Measurements from ENCODE around the gene SPDYC.

The SPDYC gene

GRCh38 chr11:65150509-65151299 lies 19.3 kb upstream of the SPDYC start:
- H4K20me1 ChIP-seq (ENCODE audit: low read depth, low read length), result no peaks in the 10 kb centered on the region

GRCh38 chr11:65151331-65151899 lies 18.6 kb upstream of the SPDYC start:
- H3K4me3 ChIP-seq (ENCODE audit: insufficient read depth, low read length, poor library complexity, severe bottlenecking), result no peak overlapping the region
- no peak overlapping the region for H2AFZ ChIP-seq (ENCODE audit: low read depth, low read length, severe bottlenecking)
- no peaks in the 10 kb centered on the region for H3K9me2 ChIP-seq (replicated peaks; ENCODE audit: insufficient read depth, low read length)
- TF ChIP-seq EZH2phosphoT487 (conservative IDR thresholded peaks at IDR 0.05; ENCODE audit: low read length) (no peak), CTCF (IDR thresholded peaks at IDR 0.05; ENCODE audit: insufficient read depth, low read length, poor library complexity, severe bottlenecking) (no peak)
- H3K36me3 ChIP-seq (ENCODE audit: low read length), result no peaks in the 10 kb centered on the region
- H3K9me3 ChIP-seq (ENCODE audit: insufficient read depth, low read length), result no peaks in the 10 kb centered on the region
- no peak overlapping the region for H3K27ac ChIP-seq (ENCODE audit: low read depth, low read length)
- no peaks in the 10 kb centered on the region for H4K20me1 ChIP-seq (ENCODE audit: low read depth, low read length)
- H3K27me3 ChIP-seq (ENCODE audit: low read length), result no peaks in the 10 kb centered on the region
- no peaks in the 10 kb centered on the region for H3K79me2 ChIP-seq (ENCODE audit: insufficient read depth, low read length)
- H3K9ac ChIP-seq (ENCODE audit: low read length), result no peak overlapping the region
- H3K4me2 ChIP-seq (ENCODE audit: low read depth, low read length, poor library complexity, severe bottlenecking), result no peak overlapping the region
- no peaks in the 10 kb centered on the region for H3F3A ChIP-seq (ENCODE audit: insufficient read depth)

More at GRCh38 chr11:65150509-65151299, 19.3 kb upstream of the SPDYC start:
- no peak overlapping the region for H3K4me2 ChIP-seq (ENCODE audit: low read depth, low read length, poor library complexity, severe bottlenecking)
- no peak overlapping the region for H3K27ac ChIP-seq (ENCODE audit: low read depth, low read length)
- no peak overlapping the region for H2AFZ ChIP-seq (ENCODE audit: low read depth, low read length, severe bottlenecking)
- H3K9ac ChIP-seq (ENCODE audit: low read length), result no peak overlapping the region
- H3K36me3 ChIP-seq (ENCODE audit: low read length), result no peaks in the 10 kb centered on the region
- no peaks in the 10 kb centered on the region for H3F3A ChIP-seq (ENCODE audit: insufficient read depth)
- H3K4me3 ChIP-seq (ENCODE audit: insufficient read depth, low read length, poor library complexity, severe bottlenecking), result no peak overlapping the region
- no peaks in the 10 kb centered on the region for H3K27me3 ChIP-seq (ENCODE audit: low read length)
- no peaks in the 10 kb centered on the region for H3K79me2 ChIP-seq (ENCODE audit: insufficient read depth, low read length)
- TF ChIP-seq CTCF (IDR thresholded peaks at IDR 0.05; ENCODE audit: insufficient read depth, low read length, poor library complexity, severe bottlenecking) (no peak), EZH2phosphoT487 (conservative IDR thresholded peaks at IDR 0.05; ENCODE audit: low read length) (no peak)
- no peaks in the 10 kb centered on the region for H3K9me3 ChIP-seq (ENCODE audit: insufficient read depth, low read length)
- H3K9me2 ChIP-seq (replicated peaks; ENCODE audit: insufficient read depth, low read length), result no peaks in the 10 kb centered on the region

- Histone ChIP-seq H2AFZ (ENCODE audit: low read depth, low read length, severe bottlenecking) (no peak overlapping the region), H4K20me1 (ENCODE audit: low read depth, low read length) (no peaks in the 10 kb centered on the region), H3K27me3 (ENCODE audit: low read length) (no peaks in the 10 kb centered on the region), H3K4me2 (ENCODE audit: low read depth, low read length, poor library complexity, severe bottlenecking) (no peak overlapping the region), H3K9me2 (replicated peaks; ENCODE audit: insufficient read depth, low read length) (no peaks in the 10 kb centered on the region), H3F3A (ENCODE audit: insufficient read depth) (no peaks in the 10 kb centered on the region), H3K4me3 (ENCODE audit: insufficient read depth, low read length, poor library complexity, severe bottlenecking) (no peak overlapping the region), H3K27ac (ENCODE audit: low read depth, low read length) (no peak overlapping the region), H3K36me3 (ENCODE audit: low read length) (no peaks in the 10 kb centered on the region), H3K9me3 (ENCODE audit: insufficient read depth, low read length) (no peaks in the 10 kb centered on the region), H3K79me2 (ENCODE audit: insufficient read depth, low read length) (no peaks in the 10 kb centered on the region), H3K9ac (ENCODE audit: low read length) (no peak overlapping the region)
- no peak for TF ChIP-seq EZH2phosphoT487 (conservative IDR thresholded peaks at IDR 0.05; ENCODE audit: low read length)
- TF ChIP-seq CTCF (IDR thresholded peaks at IDR 0.05; ENCODE audit: insufficient read depth, low read length, poor library complexity, severe bottlenecking), result no peak
Observed at GRCh38 chr11:65152122-65152521, 17.9 kb upstream of the SPDYC start.
